GM19193 (cell line): ENCODE results near the gene LIPA.

ENCODE experiments used
- POLR2A ChIP-seq: IDR thresholded peaks from 4 replicates; pipeline ENCODE4 v1.6.1; 2011; ENCODE audit not compliant: insufficient read depth, insufficient read length; ENCODE audit errors: extremely low read depth

Gene LIPA

GRCh38 chr10:89167915-89168314, 83.7 kb downstream of the LIPA start:
- TF ChIP-seq POLR2A = no peak

- no peak for TF ChIP-seq POLR2A
Measured at GRCh38 chr10:89165923-89166322, 85.7 kb downstream of the LIPA start.

GRCh38 chr10:89164920-89165319, 86.7 kb downstream of the LIPA start:
- TF ChIP-seq POLR2A = no peak

- TF ChIP-seq POLR2A = no peak
Measured at GRCh38 chr10:89164080-89164479, 87.5 kb downstream of the LIPA start.
